ENCODE data around the gene KRT84.

The KRT84 gene

GRCh38 chr12:52382854-52383253 lies 2.6 kb downstream of the KRT84 start:
- DNase-seq: no peak

- DNase-seq: no peak
Observed at GRCh38 chr12:52381206-52381605, 4.2 kb downstream of the KRT84 start.

- DNase-seq: no peak
Observed at GRCh38 chr12:52380271-52380694, 5.2 kb downstream of the KRT84 start.

- DNase-seq: no peak
Observed at GRCh38 chr12:52379536-52379935, 5.9 kb downstream of the KRT84 start.

GRCh38 chr12:52378091-52378490 lies 7.4 kb downstream of the KRT84 start:
- no peak for DNase-seq

GRCh38 chr12:52377266-52377665 lies 8.2 kb downstream of the KRT84 start:
- DNase-seq: no peak

GRCh38 chr12:52372216-52373154 lies 13.0 kb downstream of the KRT84 start:
- DNase-seq: peak; percentile 71

GRCh38 chr12:52371716-52372115 lies 13.7 kb downstream of the KRT84 start:
- no peak for DNase-seq

GRCh38 chr12:52370926-52371608 lies 14.4 kb downstream of the KRT84 start:
- no peak for DNase-seq

- no peak for DNase-seq
Observed at GRCh38 chr12:52369809-52370208, 15.6 kb downstream of the KRT84 start.

GRCh38 chr12:52369211-52369610 lies 16.2 kb downstream of the KRT84 start:
- no peak for DNase-seq

- no peak for DNase-seq
Observed at GRCh38 chr12:52368508-52368907, 16.9 kb downstream of the KRT84 start.

GRCh38 chr12:52367876-52368275 lies 17.6 kb downstream of the KRT84 start:
- DNase-seq: no peak

- no peak for DNase-seq
Observed at GRCh38 chr12:52366738-52367485, 18.5 kb downstream of the KRT84 start, which contains the start of gene KRT85. Gene KRT85 (minus strand): TSS chr12:52367481. CDS start chr12:52367405, 76 bp downstream.

- no peak for DNase-seq
Observed at GRCh38 chr12:52364901-52365489, 20.5 kb downstream of the KRT84 start.

GRCh38 chr12:52364061-52364460 lies 21.4 kb downstream of the KRT84 start:
- DNase-seq: no peak

GRCh38 chr12:52363111-52363679 lies 22.3 kb downstream of the KRT84 start:
- no peak for DNase-seq

GRCh38 chr12:52362118-52362726 lies 23.2 kb downstream of the KRT84 start:
- DNase-seq: no peak

- no peak for DNase-seq
Observed at GRCh38 chr12:52361553-52361952, 23.9 kb downstream of the KRT84 start.

- DNase-seq: no peak
Observed at GRCh38 chr12:52360663-52361271, 24.7 kb downstream of the KRT84 start.

- DNase-seq: no peak
Observed at GRCh38 chr12:52360106-52360662, 25.3 kb downstream of the KRT84 start.
